Measurements from ENCODE around the gene PLCXD3.

GRCh38 chr5:41373230-41373629 lies 137.2 kb downstream of the PLCXD3 start:
- no peak for TF ChIP-seq CTCF (conservative IDR thresholded peaks at IDR 0.05)
- TF ChIP-seq EZH2 (IDR thresholded peaks at IDR 0.05; ENCODE audit: low read depth): no peak

Data from PC-9 (cell line).